ENCODE results near the gene TRIM38. TPM values are rescaled to one million over a fixed set of nuclear protein-coding genes. Genes with fewer than 3 reads are reported as not detected.

The TRIM38 gene
- total RNA-seq, 1 experiment from 2014 or later: 5.4 TPM

- BruUV-seq (replicated peaks): no TSS peak
- no peak for TF ChIP-seq CTCF (IDR thresholded peaks at IDR 0.05; ENCODE audit: unreplicated experiment)
- no peaks in the 10 kb centered on the region for H3K36me3 Mint-ChIP-seq (ENCODE audit: insufficient read depth, unreplicated experiment)
- POLR2A ChIA-PET: no interaction called here
- H3K4me3 Mint-ChIP-seq (ENCODE audit: unreplicated experiment): no peak overlapping the region
- H3K9me3 Mint-ChIP-seq (ENCODE audit: unreplicated experiment): peaks cover 4% of the 10 kb centered on the region
- intact Hi-C loops (cut with micrococcal nuclease): no loop called here
- H3K27me3 Mint-ChIP-seq (ENCODE audit: insufficient read depth, unreplicated experiment): no peaks in the 10 kb centered on the region
- CTCF ChIA-PET: interaction anchor here (0.6 to 0.7 kb wide), 3 partner anchors 43 to 516 kb away, joined by 3 to 4 read pairs (median 3); no protein-coding TSS in a partner anchor
- DNase-seq (ENCODE audit: unreplicated experiment): no peak
- no peaks in the 10 kb centered on the region for H3K4me1 Mint-ChIP-seq (ENCODE audit: insufficient read depth, unreplicated experiment)
- no peak overlapping the region for H3K27ac Mint-ChIP-seq (ENCODE audit: low read depth, unreplicated experiment)
Observed at GRCh38 chr6:25951296-25952032, 11.1 kb upstream of the TRIM38 start.

GRCh38 chr6:25952535-25952934, 10.1 kb upstream of the TRIM38 start:
- Mint-ChIP-seq H3K36me3 (ENCODE audit: insufficient read depth, unreplicated experiment) (no peaks in the 10 kb centered on the region), H3K4me3 (ENCODE audit: unreplicated experiment) (no peak overlapping the region), H3K27me3 (ENCODE audit: insufficient read depth, unreplicated experiment) (no peaks in the 10 kb centered on the region), H3K4me1 (ENCODE audit: insufficient read depth, unreplicated experiment) (no peaks in the 10 kb centered on the region), H3K27ac (ENCODE audit: low read depth, unreplicated experiment) (no peak overlapping the region), H3K9me3 (ENCODE audit: unreplicated experiment) (no peaks in the 10 kb centered on the region)
- no peak for TF ChIP-seq CTCF (IDR thresholded peaks at IDR 0.05; ENCODE audit: unreplicated experiment)
- CTCF ChIA-PET: interaction anchor here (0.6 kb wide), 1 partner anchor 518 kb away, joined by 3 read pairs; no protein-coding TSS in a partner anchor
- intact Hi-C loops (cut with micrococcal nuclease): no loop called here
- no TSS peak for BruUV-seq (replicated peaks)
- no peak for DNase-seq (ENCODE audit: unreplicated experiment)
- POLR2A ChIA-PET: interaction anchor here (0.8 to 1.8 kb wide), 2 partner anchors 10 to 49 kb away, joined by 3 to 8 read pairs; partner anchors contain the start of gene TRIM38

- H3K9me3 Mint-ChIP-seq (ENCODE audit: unreplicated experiment): no peaks in the 10 kb centered on the region
- POLR2A ChIA-PET: interaction anchor here (1.8 kb wide), 1 partner anchor 9 kb away, joined by 8 read pairs; the partner anchor contains the start of gene TRIM38
- DNase-seq (ENCODE audit: unreplicated experiment): no peak
Observed at GRCh38 chr6:25953733-25954132, 8.9 kb upstream of the TRIM38 start.

GRCh38 chr6:25954756-25955155, 7.8 kb upstream of the TRIM38 start:
- Mint-ChIP-seq H3K27me3 (ENCODE audit: insufficient read depth, unreplicated experiment) (no peaks in the 10 kb centered on the region), H3K27ac (ENCODE audit: low read depth, unreplicated experiment) (no peak overlapping the region), H3K4me3 (ENCODE audit: unreplicated experiment) (no peak overlapping the region), H3K36me3 (ENCODE audit: insufficient read depth, unreplicated experiment) (no peaks in the 10 kb centered on the region), H3K4me1 (ENCODE audit: insufficient read depth, unreplicated experiment) (peaks cover 17% of the 10 kb centered on the region), H3K9me3 (ENCODE audit: unreplicated experiment) (peaks cover 7% of the 10 kb centered on the region)
- CTCF ChIA-PET: no interaction called here
- DNase-seq (ENCODE audit: unreplicated experiment): no peak
- no TSS peak for BruUV-seq (replicated peaks)
- POLR2A ChIA-PET: no interaction called here
- no peak for TF ChIP-seq CTCF (IDR thresholded peaks at IDR 0.05; ENCODE audit: unreplicated experiment)
- intact Hi-C loops (cut with micrococcal nuclease): no loop called here

More at GRCh38 chr6:25953733-25954132, 8.9 kb upstream of the TRIM38 start:
- peaks cover 7% of the 10 kb centered on the region for H3K4me1 Mint-ChIP-seq (ENCODE audit: insufficient read depth, unreplicated experiment)
- TF ChIP-seq CTCF (IDR thresholded peaks at IDR 0.05; ENCODE audit: unreplicated experiment): no peak
- H3K36me3 Mint-ChIP-seq (ENCODE audit: insufficient read depth, unreplicated experiment): no peaks in the 10 kb centered on the region
- H3K27me3 Mint-ChIP-seq (ENCODE audit: insufficient read depth, unreplicated experiment): no peaks in the 10 kb centered on the region
- no peak overlapping the region for H3K27ac Mint-ChIP-seq (ENCODE audit: low read depth, unreplicated experiment)
- CTCF ChIA-PET: no interaction called here
- intact Hi-C loops (cut with micrococcal nuclease): no loop called here
- H3K4me3 Mint-ChIP-seq (ENCODE audit: unreplicated experiment): no peak overlapping the region
- no TSS peak for BruUV-seq (replicated peaks)
